HG03460 (cell line): ENCODE measurements around the gene PPP1R14C.

Experiments
- ATAC-seq: cut with Tn5 transposase; IDR thresholded peaks from one replicate; pipeline ENCODE4 v1.9.1; 2021; ENCODE audit not compliant: unreplicated experiment

Gene PPP1R14C

DNA sequence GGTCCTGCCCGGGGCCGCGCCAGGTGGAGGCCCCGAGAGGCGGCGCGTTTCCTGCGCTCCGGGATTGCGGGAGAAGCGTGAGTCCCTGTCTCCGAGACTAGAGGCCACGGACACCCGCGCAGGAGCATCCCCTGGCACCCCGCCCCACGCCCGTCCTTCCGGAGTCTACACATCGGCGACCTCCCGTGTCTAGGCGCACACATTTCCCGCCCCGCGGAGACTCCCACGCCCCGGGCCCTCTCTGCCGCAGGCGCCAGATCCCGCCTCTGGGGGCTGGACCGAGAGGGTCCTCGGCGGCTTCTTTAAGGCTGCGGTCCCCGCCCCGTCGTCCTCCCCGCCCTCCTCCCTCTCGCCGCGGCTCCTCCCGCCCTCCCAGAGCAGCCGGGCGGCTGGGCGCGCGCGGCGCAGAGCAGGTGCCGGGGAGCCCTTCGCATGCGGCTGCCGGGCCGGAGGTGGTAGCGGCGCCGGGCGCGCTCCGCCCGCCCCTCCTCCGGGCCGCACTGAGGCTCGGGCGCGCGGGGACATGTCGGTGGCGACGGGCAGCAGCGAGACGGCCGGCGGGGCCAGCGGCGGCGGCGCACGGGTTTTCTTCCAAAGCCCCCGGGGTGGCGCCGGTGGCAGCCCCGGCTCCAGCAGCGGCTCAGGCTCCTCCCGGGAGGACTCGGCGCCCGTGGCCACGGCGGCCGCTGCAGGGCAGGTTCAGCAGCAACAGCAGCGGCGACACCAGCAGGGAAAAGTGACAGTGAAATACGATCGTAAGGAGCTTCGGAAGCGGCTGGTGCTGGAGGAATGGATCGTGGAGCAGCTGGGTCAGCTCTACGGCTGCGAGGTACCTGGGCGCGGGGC is at the start of gene PPP1R14C:
Gene PPP1R14C (plus strand): TSS at position 375 of the 846 bp plus-strand sequence. CDS start 149 bp downstream, at position 524.
- no peak for ATAC-seq

DNA sequence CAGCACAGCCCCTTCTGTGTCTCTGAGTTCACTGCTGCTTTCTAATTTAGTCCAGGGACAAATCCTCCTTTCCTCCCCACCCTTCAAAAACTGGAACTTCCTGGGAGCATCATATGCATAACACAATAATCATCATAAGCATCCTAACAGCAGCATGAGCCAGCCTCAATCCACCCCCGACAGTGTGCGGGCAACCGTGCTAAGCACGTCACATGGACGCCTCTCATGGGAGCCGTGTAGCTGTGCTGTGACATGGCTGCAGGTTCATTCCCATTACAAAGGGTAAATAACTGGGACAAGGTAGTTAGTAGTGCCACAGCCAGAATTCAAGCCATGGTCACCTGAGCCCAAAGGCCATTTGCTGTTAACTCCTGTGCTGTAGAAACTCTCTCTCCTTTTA is 49.4 kb upstream of the PPP1R14C start:
- no peak for ATAC-seq

- ATAC-seq: no peak
Observed at GRCh38 chr6:150098155-150098554, 44.7 kb upstream of the PPP1R14C start.

GRCh38 chr6:150099546-150099945 is 43.3 kb upstream of the PPP1R14C start:
- ATAC-seq: no peak

GRCh38 chr6:150099953-150100352 is 42.9 kb upstream of the PPP1R14C start:
- no peak for ATAC-seq

DNA sequence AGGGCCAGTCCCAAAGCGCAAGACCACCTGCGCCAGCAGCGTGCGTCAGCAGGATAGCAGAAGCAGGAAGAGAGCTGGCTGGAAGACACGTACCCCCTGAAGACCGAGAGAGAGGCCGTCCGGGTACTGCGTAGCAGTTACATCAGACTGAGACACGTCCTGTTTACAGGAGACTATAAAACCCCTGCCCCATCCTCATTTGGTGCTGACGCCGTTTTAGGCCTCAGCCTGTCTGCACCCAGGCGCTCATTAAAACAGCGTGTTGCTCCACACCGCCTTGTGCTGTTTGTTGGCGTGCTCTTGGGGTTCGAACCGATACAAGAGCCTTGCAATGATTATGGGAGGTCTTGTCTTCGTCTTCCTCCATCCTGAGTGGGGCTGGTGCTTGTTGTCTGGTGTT is 42.1 kb upstream of the PPP1R14C start:
- ATAC-seq: no peak

DNA sequence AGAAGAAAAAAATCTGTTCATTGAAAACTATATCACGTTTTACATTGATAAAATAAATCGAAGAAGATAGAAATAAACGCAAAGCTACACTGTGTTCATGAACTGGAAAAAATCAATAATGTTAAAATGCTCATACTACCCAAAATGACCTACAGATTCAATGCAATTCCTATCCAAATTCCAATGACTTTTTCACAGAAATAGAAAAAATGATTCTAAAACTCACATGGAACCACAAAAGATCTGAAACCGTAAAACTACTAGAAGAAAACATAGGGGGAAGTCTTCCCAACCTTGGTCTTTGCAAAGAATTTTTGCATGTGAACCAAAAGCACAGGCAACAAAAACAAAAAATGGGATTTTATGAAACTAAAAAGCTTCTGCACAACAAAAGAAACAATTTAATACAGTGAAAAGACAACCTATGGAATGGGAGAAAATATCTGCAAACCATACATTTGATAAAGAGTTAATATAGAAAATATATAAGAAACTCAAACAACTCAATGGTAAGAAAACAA is 40.0 kb upstream of the PPP1R14C start:
- no peak for ATAC-seq

GRCh38 chr6:150112233-150112632 is 30.6 kb upstream of the PPP1R14C start:
- no peak for ATAC-seq

- ATAC-seq: no peak
Observed at GRCh38 chr6:150115769-150116168, 27.1 kb upstream of the PPP1R14C start.

GRCh38 chr6:150116200-150116800 is 26.5 kb upstream of the PPP1R14C start:
- no peak for ATAC-seq

- no peak for ATAC-seq
Observed at GRCh38 chr6:150118203-150118602, 24.6 kb upstream of the PPP1R14C start.

- ATAC-seq: no peak
Observed at GRCh38 chr6:150118627-150119026, 24.2 kb upstream of the PPP1R14C start.

DNA sequence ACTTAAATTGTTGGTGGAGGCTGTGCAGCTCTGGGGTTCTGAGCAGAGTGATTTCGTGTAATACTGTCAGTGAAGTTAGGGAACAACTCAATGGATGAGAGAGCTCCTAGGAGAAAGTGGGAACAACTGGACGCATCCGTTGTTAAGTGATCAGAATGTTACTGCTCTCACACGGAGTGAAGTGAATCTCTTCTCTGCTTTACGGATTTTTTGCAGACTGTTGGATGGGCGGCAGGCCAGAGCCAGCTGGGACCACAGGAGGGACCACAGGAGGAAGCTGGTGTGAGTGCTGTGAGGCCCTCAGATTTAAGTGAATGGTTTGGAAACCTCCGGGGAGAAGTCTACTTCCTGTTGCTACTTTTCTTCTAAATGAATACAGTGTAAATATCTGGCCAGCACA is 23.7 kb upstream of the PPP1R14C start:
- no peak for ATAC-seq

- ATAC-seq: no peak
Observed at GRCh38 chr6:150123645-150124044, 19.2 kb upstream of the PPP1R14C start.

DNA sequence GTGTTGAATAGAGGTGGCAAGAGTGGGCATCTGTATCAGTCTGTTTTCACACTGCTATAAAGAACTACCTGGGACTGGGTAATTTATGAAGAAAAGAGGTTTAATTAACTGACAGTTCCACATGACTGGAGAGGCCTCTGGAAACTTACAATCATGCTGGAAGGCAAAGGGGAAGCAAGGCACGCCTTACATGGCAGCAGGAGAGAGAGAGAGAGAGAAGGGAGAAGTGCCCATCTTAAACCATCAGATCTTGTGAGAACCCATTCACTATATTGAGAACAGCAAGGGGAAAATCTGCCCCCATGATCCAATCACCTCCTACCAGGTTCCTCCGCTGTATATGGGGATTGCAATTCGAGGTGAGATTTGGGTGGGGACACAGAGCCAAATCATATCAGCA is 18.6 kb upstream of the PPP1R14C start:
- no peak for ATAC-seq

- no peak for ATAC-seq
Observed at GRCh38 chr6:150126641-150127291, 16.1 kb upstream of the PPP1R14C start.

DNA sequence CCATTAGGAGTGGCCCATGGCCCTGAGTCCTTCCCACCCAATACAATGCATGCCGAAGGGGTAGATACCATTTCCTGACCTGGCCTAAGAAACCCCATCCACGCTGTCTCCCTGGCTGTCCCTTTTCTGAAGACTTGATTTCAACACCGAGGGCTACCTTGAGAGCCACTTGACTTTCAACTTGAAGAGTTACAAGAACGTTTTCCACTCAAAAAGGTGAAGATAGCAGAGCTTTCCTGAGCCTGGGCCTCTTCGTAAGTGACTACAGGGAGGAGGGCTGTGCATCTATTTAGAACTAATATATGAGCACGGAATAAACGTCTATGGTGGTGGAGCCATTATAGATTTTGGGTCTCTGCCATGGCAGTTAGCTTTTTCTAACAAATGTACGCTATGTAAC is 14.4 kb upstream of the PPP1R14C start:
- no peak for ATAC-seq

DNA sequence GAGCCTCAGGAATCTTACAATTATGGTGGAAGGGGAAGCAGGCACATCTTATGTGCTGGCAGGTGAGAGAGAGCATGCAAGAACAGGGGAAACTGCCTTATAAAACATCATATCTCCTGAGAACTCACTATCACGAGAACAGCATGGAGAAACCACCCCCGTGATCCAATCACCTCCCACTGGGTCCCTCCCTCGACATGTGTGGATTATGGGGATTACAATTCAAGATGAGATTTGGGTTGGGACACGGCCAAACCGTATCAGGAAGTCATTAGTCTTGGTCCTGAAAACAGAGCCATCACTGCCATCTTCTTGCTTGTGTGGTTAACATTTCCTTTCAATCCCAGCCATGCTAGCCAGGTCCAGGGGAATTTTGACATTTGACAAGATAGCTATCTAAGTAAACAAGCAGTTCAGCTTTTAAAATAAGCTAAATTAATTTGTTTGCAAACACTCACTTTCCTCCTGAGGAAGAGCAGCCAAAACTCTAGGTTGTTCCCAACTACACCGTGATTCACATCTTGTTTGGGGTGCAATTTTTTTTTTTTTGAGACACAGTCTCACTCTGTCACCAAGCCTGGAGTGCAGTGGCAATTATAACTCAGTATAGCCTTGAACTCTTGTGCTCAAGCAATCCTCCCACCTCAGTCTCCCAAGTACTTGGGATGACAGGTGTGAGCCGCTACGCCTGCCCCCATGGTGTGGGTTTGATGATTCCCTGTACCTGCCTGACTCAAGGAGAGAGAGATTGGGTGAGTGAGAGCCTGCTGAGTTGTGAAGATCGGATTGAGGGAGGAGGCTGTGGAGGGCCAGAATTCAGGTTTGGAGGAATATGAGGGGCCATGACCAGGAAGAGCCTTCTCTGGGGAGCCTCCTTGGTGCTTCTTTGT is 13.0 kb upstream of the PPP1R14C start:
- no peak for ATAC-seq

DNA sequence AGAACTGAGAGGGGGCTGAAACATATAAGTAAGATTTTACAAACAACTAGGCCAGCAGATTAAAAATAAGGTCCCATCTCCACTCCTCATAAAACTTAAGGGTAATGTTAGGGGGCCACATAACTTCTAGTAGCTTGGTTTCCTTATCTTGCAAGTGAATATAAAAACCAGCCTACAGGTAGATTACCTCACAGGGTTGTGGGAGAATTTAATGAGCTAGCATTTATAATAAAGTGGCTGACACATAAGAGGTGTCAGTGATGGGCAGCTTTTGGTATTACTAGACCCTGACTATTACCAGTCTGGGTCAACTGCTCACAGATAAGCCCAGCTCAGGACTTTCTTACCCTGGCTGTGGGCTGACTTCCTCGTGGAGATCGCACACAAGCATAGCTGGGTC is 9.2 kb upstream of the PPP1R14C start:
- ATAC-seq: no peak

GRCh38 chr6:150134280-150134920 is 8.4 kb upstream of the PPP1R14C start:
- no peak for ATAC-seq
